ENCODE data around the gene RHBDL3.

Gene RHBDL3

GRCh38 chr17:32357615-32358014 lies 92.0 kb downstream of the RHBDL3 start:
- no peak overlapping the region for H3K4me3 ChIP-seq (ENCODE audit: control insufficient read depth, low read depth, low read length)
- DNase-seq (ENCODE audit: low read depth), result no peak
- no peak for TF ChIP-seq CTCF (conservative IDR thresholded peaks at IDR 0.05; ENCODE audit: control insufficient read depth, insufficient read depth, low read depth, low read length)

GRCh38 chr17:32361270-32361669 lies 95.6 kb downstream of the RHBDL3 start:
- no peak for DNase-seq (ENCODE audit: low read depth)
- TF ChIP-seq CTCF (conservative IDR thresholded peaks at IDR 0.05; ENCODE audit: control insufficient read depth, insufficient read depth, low read depth, low read length), result no peak
- no peak overlapping the region for H3K4me3 ChIP-seq (ENCODE audit: control insufficient read depth, low read depth, low read length)

DNA sequence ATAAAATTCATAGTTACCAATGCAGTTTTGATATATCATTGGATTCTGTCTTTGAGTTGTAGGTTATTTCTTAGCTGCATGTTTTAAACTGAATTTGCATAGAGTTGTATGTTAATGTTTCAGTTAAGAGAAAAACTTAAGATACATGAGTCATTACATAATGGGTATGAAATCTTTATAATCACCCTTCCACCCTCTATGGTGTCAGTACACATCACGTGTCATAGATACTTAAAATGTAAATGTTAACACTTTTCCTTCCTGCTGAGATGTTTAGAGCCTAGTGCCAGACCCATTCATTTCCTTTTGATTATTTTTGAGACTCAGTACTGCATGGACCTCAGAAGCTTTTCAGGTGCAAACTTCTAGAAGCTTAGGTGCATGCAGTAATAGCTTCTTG lies 104.8 kb downstream of the RHBDL3 start:
- no peak overlapping the region for H3K4me3 ChIP-seq (ENCODE audit: control insufficient read depth, low read depth, low read length)
- no peak for TF ChIP-seq CTCF (conservative IDR thresholded peaks at IDR 0.05; ENCODE audit: control insufficient read depth, insufficient read depth, low read depth, low read length)
- DNase-seq (ENCODE audit: low read depth), result no peak

Data from fibroblast of mammary gland (primary cell).